NCI-H1048 (cell line): ENCODE results near the gene CCDC171.
"Not testable (repeated sequence)": the region's sequence is repeated elsewhere in the genome, so short reads cannot be mapped to it uniquely, and the experiment has no call there.

Experiments used
- DNase-seq: peaks from one replicate; lab custom pipeline; 2025; lab: John Stamatoyannopoulos, UW

CCDC171 gene

DNA sequence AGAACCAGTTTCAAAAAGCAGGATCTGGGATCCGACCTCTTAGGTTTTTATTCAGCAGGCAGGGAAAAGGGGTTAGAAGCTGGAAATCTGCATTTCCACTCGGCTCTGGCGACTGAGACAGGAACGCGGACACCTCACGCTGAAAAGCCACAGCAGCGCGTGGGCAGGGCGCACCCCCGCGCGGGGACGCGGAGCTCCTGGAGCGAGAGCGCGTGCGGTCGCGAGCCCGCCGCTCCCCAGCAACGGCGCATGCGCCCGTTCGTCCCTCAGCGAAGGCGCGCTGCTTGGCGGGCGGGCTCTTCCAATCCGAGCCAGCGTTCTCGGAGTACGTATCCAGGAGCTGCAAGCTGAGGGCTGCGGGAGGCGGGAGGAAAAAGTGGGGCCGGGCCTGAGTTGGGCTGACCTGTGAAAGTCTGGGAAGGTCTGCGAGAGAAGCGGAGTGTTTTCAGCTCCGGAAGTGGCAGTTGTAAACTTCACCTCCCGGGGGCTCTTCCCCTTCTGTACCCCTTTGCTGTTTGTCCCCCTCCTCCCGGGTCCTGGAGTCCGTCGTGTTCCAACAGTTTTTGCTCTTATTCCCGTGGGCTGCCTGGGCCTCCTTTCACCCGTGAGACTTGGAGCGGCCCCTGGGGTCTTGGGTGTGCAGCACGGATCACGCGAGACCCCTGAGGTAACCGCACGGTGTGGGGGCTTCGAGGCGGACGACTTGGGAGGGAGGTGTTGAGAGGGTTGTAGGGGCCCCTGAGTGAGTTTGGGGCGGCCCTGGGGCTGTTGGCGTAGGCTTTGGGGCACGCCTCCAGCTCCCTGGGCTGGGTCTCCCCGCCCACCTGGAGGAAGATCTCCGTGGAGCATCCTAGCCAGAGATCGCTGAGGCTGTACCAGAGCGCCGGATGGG is at the start of gene CCDC171:
Gene CCDC171, plus strand, starts transcription at position 408 of the 892 bp plus-strand sequence. CDS start 11,046 bp downstream, outside the sequence.
- peak; percentile 93 for DNase-seq

DNA sequence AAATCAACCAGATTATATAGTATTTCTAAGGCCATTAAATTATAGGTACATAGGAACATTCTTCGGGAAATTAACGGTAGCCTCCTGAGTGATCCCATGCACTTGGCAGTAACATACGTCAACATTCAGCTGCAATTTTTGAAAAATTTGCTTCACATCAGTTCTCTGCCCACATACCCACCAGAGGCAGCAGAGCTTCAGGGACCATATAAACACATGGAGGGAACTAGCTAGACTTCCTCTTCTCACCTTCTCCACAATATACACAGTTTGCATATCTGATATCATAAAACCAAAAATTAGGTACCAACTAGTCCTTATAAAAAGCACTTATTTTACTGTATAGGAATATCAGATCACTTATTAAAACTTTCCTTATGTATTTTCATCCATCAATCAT is 46.9 kb upstream of the CCDC171 start:
- no peak for DNase-seq

DNA sequence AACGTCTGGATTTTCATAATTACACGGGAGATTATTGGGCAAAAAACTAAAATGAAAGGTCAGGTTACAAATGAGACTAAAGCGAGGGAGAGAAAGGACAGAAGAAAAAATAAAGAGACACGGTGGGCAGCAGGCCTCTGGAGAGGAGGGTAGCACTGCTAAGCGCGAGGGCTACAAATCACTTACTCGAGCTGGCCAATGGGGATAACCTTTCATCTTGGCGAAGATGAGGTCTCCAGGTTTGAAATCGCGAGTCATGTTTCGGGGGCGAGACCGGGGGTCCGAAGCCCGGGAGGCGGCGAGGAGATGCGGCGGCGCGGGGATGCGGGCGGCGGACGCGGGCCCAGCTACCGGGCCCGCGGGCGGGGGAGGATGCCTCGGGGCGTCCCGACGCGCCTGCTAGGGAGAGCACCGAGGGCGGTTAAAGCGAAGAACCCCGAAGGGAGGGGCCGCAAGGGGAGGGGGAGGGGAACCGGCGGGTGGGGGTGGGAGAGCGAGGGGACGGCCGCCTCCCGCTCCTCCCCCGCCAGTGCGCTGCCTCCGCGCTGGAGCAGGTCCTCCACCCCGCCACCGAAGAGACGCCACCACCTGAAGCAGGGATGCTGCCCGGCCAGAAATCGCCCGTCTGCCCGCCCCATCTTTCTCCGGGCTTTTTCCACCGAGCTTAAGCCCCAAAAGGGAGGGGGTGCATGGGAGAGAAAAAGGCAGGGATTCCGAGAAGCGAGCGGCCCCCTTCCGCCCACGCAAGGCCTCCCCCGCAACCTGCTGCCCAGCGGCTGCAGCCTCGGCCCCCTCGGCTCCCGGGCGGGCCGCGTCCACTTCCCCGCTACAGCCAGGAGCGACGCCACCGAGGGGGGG is 42.7 kb upstream of the CCDC171 start:
- no peak for DNase-seq

DNA sequence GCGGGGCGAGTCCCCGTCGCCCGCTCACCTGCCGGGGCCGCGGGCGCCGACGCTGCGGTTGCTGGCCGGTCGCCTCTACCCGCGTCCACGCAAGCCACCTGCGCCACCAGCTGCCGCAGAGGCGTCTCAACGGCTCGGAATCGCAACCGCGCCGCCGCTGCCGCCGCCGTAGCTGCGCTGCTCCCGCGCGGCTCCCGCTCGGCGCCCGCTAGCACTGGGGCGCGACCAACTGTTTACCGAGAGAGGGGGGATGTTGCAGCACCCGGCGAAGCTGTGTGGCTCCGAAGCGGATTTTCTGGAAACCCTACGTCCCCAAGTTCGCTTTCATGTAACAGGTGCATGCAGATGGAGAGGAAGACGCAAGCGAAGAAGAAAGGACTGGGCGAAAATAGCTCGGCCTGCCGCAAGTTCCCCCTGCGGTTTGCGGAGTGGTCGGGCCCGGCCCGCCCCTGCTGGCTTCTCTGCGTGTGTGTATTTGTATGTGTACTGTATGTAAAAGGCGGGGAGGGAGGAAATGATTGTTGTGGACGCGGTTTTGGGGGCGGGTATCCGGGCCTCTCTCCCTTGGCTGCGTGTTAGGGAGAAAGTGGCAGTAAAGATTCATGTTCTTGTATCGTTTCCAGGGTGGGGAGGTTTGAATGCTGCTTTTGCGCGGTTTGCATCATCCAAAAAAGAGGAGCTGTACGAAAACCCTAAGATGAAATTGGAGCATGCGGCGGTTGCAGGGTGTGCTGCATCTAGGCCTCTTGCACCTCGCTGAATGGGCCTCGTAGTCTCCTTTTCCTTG is 41.9 kb upstream of the CCDC171 start, which contains the start of gene PSIP1:
Gene PSIP1, minus strand, starts transcription at position 182 of the 787 bp plus-strand sequence. CDS start 782 bp downstream, outside the sequence.
- peak; percentile 64 for DNase-seq

DNA sequence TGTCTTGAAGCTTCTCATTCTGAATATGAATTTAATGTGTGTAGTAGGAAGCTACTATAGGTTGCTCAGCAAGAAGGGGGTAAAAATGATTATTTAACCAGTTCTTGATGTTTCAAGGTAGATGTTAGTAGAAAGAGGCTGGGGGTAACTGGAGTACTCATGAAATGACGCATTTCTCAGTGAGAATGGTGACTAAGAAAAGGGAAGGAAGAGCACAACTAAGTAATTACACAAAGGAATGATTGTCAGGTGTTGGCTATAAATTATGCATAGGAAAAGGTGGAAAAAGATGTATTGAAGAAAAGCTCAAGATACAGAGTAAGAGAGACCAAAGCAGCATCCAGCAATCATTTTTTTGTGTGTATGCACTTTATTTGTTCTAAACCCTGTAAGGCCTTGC is 40.6 kb upstream of the CCDC171 start:
- DNase-seq: no peak

DNA sequence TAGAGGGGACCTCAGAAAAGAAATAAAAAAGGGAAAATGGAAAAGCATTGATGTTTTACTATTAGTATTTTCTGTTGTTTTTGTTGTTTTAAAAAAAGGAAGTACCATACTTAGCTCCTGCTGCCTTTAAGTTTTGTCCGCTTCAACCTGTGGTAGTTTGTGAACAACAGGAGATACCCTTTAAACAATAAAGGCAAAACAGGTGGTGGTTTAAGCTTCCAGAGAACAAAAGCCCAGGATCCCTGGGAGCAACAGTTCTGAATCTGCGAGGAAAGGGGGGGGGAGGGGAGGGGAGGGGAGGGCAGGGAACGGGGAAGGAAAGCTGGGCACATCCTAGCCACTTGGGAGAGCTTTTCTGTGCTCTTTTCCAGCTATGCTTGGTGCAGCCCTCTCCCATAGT is 40.0 kb upstream of the CCDC171 start:
- no peak for DNase-seq

DNA sequence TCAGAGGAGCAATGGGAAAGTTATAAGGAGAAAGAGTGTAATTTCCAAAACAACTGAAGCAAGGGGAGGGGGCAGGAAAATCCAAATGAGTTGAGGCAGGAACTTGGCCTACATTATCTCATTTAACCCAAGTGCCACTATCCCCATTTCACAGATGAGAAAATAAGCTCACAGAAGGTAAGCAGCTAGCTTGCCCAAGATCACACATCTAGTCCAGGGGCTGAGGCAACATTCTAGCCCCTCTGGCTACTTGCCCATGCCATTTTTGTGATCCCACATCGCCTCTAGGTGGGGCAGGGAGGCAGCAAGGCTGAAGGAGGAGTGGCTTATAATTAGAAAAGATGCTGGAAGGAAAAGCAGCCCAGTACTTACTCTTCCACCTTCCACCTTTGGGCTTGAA is 39.5 kb upstream of the CCDC171 start:
- DNase-seq: no peak

DNA sequence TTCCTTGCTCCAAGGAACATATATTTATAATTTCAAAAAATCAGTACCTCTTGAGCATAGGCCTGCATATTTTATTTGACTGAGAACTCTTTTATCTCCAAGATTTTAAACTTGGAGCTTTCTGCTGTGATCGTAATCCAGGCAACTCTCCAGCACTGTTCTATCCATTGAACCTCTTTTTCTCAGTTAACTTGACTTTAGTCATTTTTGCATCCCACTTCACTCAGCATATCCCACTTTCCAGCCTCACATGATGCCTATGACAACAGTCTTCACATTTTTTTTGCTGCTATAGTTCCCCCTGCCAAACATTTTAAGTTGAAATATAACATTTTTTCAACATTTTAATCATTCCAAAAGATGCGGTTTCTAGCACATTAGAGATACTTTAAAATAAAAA is 33.0 kb upstream of the CCDC171 start:
- no peak for DNase-seq

DNA sequence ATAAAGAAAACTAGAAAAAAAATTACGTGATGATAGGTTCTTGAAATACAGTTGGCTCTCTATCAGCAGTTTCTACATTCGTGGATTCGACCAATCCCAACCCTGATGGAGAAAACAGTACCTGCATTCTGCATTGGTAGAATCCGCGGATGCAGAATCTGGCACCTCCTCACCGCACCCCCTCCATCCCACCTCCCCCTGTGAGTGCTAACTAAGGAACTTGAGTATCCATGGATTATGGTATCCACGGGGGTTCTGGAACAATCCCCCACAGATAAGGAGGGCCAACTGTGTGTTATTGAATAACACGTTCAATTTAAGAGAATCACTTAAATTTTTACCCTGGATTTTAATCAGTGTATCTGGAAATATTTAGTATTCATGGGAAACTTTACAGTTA is 31.6 kb upstream of the CCDC171 start:
- DNase-seq: no peak

DNA sequence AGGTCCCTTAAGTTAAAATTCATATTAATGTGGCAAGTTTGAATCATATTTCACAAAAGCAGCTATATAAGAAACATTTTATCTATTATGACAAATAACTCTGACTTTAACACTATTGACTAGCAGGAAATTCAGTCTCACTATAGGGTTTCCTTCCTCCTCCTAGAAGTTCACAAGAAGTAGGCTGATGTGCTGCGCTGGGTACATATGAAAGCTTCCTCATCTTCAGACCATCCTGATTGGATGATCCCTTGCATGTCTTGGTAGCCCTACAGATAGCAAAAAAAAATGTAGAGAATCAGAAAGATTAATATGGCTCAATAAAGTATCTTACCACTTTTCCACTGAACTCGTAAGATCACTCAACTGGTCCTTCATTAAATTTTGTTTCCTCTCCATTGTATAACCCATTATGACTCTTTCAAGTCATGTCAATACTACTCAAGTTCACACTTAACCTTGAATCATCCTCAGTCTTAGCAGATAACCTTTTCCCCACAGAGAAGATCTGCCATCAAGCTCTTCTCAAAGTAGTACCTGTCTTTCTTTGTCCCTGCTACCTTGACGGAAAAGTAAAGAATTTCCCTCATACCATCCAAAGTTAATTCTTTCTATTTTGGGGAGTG is 30.6 kb upstream of the CCDC171 start:
- DNase-seq: no peak

DNA sequence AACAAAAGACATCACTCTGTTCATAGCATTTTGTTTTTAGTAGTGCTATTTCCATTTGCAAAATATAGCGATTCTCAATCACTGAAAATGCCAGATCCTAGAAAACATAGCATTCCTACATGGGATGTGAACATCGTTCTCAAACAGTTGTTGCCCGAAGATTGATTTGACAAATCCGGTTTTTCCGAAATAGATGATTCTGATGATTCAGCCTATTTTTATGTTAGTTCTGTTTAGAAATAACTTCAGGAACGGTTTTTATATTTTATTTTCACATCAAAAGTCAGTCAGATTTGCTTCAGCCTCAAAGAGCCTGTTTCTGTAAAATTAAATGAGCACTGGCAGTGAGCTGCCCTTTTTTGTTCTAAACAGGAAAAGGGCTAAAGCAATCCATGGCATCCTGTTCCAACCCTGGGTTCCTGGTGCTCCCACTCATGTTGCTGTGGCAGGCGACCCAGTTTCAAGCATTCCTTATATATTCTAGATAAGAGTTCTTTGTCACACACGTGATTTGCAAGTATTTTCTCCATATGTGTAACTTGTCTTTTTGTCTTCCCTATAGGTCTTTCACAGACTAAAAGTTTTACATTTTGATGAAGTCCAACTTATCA is 27.9 kb upstream of the CCDC171 start:
- DNase-seq: no peak

DNA sequence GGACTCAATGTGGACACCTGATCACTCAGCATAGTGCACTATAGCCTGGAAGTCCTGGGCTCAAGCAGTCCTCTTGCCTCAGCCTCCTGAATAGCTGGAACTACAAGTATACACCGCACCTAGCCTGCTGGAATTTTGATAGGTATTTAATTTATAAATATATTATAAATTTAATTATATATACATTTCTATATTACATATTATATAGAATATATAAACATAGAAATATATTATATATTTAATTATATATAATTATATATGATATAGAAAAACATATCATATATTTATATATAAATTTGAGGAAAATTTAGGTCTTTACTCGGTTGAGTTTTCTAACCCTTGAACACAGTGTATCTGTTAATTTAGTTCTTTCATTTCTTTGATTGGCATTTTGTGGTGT is 26.9 kb upstream of the CCDC171 start:
- DNase-seq: no peak

DNA sequence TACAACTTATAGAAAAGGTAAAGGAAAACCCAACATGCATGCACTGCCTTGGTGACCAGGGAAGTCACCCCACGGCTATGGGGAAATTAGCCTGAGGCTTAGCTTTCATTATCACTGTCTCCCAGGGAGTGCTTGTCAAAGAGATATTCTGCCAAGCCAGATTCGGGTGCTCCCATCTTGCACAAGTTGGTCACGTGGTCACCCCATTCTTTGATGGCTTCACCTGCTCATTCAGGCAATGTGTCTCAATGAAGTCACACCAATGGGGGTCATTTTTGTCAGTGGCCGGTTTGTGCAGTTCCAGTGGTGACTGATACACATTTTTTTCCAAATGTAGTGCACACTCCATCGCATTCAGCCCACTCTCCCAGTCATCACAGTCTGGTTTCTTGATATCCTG is 25.8 kb upstream of the CCDC171 start:
- DNase-seq: not testable (repeated sequence)

DNA sequence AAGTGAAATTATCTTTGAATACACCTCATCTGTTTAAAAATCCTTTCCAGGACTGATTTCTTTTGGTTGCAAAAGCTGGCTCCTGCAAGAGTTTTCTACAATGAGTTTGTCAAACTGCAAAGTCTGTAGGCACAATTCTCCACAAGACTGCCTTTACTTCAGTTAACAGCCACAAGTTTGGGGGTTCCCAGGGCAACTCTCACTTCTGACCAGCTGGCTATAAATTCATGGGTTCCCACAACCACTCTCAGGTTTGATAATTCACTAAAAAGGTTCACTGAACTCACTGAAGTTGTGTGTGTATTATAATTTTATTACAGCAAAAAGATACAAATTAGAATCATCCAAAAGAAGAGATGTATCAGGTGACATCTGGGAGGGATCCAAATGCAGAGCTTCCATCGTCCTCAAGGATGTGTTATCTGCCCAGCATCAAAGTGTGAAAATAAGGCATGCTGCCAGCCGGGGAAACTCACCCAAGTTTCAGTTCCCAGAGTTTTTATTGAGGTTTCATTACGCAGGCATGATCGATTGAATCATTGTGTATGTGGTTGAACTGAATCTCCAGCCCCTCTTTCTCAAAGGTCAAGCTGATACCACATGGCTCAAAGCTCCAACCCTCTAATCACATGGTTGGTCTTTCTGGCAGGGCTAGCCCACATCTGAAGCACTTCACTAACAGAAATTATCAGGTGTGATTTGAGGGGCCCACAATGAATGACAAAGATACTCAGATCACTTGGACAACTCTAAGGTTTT is 23.1 kb upstream of the CCDC171 start:
- DNase-seq: no peak

DNA sequence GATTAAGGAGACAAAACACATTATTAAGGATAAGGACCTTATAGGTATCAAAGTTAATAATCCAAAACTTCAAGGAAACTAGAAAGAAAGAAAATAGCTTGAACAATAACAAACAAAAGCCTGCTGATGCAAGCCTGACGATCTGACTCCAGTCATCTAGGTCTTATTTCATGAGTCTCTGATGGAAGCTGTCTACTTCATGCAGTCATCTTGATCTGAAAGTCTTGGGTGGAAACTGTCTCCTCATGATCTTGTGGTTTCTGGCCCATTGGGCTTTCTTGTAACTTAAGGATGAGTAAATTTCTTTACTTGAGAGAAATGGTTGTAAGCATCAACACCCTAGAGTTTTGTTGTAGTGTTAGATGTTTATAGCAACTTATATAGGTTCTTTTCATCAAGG is 21.5 kb upstream of the CCDC171 start:
- no peak for DNase-seq

DNA sequence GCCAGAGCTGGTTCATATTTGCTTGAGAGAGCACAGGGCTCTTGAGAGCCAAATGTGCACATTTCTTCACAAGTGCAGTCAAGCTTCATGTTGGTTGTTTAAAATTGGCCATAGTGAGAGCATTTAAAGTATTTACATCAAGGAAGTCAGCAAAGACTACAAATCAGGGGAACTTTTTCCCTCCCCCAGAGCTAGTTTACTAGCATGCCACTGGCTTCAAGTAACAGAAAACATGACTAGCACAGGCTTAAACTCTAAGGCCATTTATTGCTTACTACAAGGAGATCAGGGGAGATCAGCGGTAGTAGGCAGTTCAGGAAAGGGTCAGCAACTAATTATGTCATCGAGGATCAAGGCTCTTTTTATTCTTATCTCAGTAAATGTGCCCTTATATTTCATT is 11.0 kb upstream of the CCDC171 start:
- DNase-seq: no peak

DNA sequence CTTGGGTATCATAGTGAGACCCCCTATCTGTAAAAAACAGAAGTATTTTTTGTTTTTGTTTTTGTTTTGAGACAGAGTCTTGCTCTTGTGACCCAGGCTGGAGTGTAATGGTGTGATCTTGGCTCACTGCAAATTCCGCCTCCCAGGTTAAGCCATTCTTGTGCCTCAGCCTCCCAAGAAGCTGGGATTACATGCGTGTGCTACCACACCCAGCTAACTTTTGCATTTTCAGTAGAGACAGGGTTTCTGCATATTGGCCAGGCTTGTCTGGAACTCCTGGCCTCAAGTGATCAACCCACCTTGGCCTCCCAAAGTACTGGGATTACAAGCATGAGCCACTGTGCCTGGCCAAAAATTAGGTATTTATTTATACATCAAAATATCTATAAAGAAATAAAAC is 10.2 kb upstream of the CCDC171 start:
- no peak for DNase-seq

DNA sequence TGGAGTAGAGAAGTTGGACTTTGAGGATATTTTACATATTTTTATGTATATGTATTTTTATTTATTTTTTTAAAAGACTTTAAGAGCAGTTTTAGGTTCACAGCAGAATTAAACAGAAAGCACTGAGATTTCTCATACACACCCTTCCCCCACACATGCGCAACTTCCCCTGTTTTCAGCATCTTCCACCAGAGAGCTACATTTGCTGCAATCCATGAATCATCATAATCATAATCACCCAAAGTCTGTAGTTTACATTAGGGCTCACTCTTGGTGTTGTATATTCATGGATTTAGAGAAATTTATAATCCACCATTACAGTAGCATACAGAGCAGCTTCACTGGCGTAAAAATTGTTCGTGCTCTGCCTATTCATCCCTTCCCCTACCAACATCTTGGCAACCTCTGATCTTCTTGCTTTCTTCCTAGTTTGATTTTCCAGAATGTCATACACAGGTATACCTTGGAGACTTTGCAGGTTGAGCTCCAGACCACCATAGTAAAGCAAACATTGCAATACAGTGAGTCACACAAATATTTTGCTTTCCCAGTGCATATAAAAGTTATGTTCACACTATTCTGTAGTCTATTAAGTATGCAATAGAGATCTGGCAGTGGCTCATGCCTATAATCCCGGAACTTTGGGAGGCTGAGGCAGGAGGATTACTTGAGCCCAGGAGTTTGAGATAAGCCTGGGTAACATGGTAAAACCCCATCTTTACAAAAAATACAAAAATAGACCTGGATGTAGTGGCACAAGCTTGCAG is 9.6 kb upstream of the CCDC171 start:
- no peak for DNase-seq

DNA sequence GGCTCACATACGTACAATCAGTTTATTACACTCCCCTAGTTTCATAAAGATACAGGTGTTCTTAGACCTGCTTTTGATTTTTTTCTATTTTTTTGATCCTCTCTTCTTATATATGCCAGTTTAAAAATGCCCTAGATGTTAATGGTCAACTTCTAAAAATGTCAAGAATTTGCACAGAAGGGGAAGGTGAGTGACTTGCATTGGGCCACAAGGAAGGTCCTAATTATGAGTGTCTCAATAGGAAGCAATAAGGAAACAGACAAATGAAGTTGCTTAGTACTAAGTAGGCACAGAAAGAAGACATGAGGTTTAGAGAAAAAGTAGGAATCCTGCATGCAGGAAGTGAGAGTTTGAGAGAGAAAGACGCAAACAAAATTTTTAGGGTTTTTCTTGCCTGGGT is 3.2 kb upstream of the CCDC171 start:
- no peak for DNase-seq

DNA sequence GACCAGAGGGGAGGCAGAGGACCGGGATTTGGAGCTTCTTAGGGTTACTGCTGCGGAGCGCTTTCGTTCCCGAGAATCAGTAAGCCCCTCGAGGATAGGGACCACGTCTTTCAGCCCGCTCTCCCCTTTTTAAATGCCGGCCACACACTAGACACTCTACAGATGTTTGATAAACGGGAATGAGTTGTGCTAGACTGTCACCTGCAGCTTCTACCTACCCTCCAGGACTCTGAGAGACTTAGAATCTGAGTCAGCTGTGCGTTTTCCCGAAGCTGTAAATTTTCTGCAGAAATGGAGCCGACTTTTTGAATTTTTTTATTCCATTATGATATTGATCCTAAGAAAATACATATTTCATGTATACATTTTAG is 670 bp downstream of the CCDC171 start:
- no peak for DNase-seq
